GM12872 (cell line): Measurements from ENCODE around the gene PEAK1.

Experiments used
- CTCF ChIP-seq: IDR thresholded peaks from 3 replicates; pipeline ENCODE4 v1.5.1; 2011; ENCODE audit warnings: low read depth, mild to moderate bottlenecking, low read length, moderate library complexity; ENCODE audit not compliant: insufficient read depth

PEAK1 gene

GRCh38 chr15:77348511-77348910 lies 71.4 kb downstream of the PEAK1 start:
- no peak for TF ChIP-seq CTCF

- TF ChIP-seq CTCF: no peak
Measured at GRCh38 chr15:77347197-77347596, 72.7 kb downstream of the PEAK1 start.

- no peak for TF ChIP-seq CTCF
Measured at GRCh38 chr15:77346245-77347036, 73.5 kb downstream of the PEAK1 start.

GRCh38 chr15:77342807-77343206 lies 77.1 kb downstream of the PEAK1 start:
- no peak for TF ChIP-seq CTCF

GRCh38 chr15:77340245-77340644 lies 79.7 kb downstream of the PEAK1 start:
- TF ChIP-seq CTCF: no peak

GRCh38 chr15:77336006-77336405 lies 83.9 kb downstream of the PEAK1 start:
- no peak for TF ChIP-seq CTCF

- no peak for TF ChIP-seq CTCF
Measured at GRCh38 chr15:77335298-77335697, 84.6 kb downstream of the PEAK1 start.

- TF ChIP-seq CTCF: no peak
Measured at GRCh38 chr15:77333166-77333565, 86.7 kb downstream of the PEAK1 start.
